ENCODE measurements around the gene PEAR1. TPM values are rescaled to one million over a fixed set of nuclear protein-coding genes. Genes with fewer than 3 reads are reported as not detected.

PEAR1 gene
- total RNA-seq, 3 donors from 2014 or later (not counting 1 experiment from before 2014, with no cell fraction given) = 0.52 to 1.4 (median 0.80) TPM

DNA sequence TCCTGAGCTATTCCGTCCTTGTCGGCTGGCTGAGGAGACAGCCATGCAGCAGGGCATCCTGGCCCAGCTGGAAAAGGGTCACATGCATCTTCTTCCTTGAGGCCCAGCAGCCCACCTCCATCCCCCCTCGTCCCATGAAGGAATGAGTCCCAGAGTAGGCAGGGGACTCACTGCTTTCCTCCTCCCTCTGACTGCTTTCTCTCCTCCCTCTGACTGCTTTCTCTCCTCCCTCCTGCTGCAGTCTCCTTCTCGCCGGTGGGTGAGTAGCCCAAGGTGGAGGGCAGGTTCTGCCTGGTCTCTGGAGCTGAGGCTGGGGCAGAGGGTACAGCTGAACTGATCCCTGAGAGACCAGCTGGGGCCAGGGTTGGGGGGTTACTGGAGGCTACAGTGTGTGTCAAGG, 19.4 kb upstream of the PEAR1 start:
- no peak overlapping the region for H3K4me3 ChIP-seq (ENCODE audit: low read length)
- H3K36me3 Mint-ChIP-seq = no peaks in the 10 kb centered on the region

GRCh38 chr1:156874572-156875340, 18.8 kb upstream of the PEAR1 start:
- no peak overlapping the region for H3K27ac ChIP-seq (ENCODE audit: low read length)
- Mint-ChIP-seq H3K27ac (no peak overlapping the region), H3K4me3 (no peak overlapping the region), H3K27me3 (ENCODE audit: low read depth in 2 of 2) (peaks cover 19 to 21% of the 10 kb centered on the region in 2 donors), H3K36me3 (no peaks in the 10 kb centered on the region), H3K4me1 (no peaks in the 10 kb centered on the region), H3K9me3 (no peaks in the 10 kb centered on the region)
- TF ChIP-seq, protein P1, sequence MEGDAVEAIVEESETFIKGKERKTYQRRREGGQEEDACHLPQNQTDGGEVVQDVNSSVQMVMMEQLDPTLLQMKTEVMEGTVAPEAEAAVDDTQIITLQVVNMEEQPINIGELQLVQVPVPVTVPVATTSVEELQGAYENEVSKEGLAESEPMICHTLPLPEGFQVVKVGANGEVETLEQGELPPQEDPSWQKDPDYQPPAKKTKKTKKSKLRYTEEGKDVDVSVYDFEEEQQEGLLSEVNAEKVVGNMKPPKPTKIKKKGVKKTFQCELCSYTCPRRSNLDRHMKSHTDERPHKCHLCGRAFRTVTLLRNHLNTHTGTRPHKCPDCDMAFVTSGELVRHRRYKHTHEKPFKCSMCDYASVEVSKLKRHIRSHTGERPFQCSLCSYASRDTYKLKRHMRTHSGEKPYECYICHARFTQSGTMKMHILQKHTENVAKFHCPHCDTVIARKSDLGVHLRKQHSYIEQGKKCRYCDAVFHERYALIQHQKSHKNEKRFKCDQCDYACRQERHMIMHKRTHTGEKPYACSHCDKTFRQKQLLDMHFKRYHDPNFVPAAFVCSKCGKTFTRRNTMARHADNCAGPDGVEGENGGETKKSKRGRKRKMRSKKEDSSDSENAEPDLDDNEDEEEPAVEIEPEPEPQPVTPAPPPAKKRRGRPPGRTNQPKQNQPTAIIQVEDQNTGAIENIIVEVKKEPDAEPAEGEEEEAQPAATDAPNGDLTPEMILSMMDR (IDR thresholded peaks at IDR 0.05) = no peak
- DNase-seq (no peak), ATAC-seq (no peak)
- H3K4me3 ChIP-seq (ENCODE audit: low read length) = no peak overlapping the region
- intact Hi-C loops (cut with micrococcal nuclease) = loop anchor here (5.0 kb wide), 1 partner anchor 37 kb away; no protein-coding TSS in a partner anchor
- no peaks in the 10 kb centered on the region for H3K36me3 ChIP-seq (ENCODE audit: control insufficient read depth, insufficient read depth, low read length)
- 90% methylated on average over 15 of the region's 16 CpGs for WGBS (ENCODE audit: insufficient coverage)
- no peaks in the 10 kb centered on the region for H3K27me3 ChIP-seq (ENCODE audit: control insufficient read depth, insufficient read depth, low read length)
- no peaks in the 10 kb centered on the region for H3K9me3 ChIP-seq (ENCODE audit: control insufficient read depth, insufficient read depth, low read length)
- H3K4me1 ChIP-seq (ENCODE audit: control insufficient read depth, insufficient read depth, low read length) = no peaks in the 10 kb centered on the region

More for the DNA sequence above, 19.4 kb upstream of the PEAR1 start:
- Mint-ChIP-seq H3K4me1 (no peaks in the 10 kb centered on the region), H3K27me3 (ENCODE audit: low read depth in 2 of 2) (peaks cover 21 to 22% of the 10 kb centered on the region in 2 donors), H3K4me3 (no peak overlapping the region), H3K27ac (no peak overlapping the region), H3K9me3 (no peaks in the 10 kb centered on the region)
- no peak for DNase-seq
- no peaks in the 10 kb centered on the region for H3K4me1 ChIP-seq (ENCODE audit: control insufficient read depth, insufficient read depth, low read length)
- no peaks in the 10 kb centered on the region for H3K27me3 ChIP-seq (ENCODE audit: control insufficient read depth, insufficient read depth, low read length)
- intact Hi-C loops (cut with micrococcal nuclease) = loop anchor here (5.0 kb wide), 1 partner anchor 37 kb away; no protein-coding TSS in a partner anchor
- H3K9me3 ChIP-seq (ENCODE audit: control insufficient read depth, insufficient read depth, low read length) = no peaks in the 10 kb centered on the region
- no peak for ATAC-seq
- 89% methylated on average over 5 of the region's 5 CpGs for WGBS (ENCODE audit: insufficient coverage)
- TF ChIP-seq, protein P1 (IDR thresholded peaks at IDR 0.05) = no peak
- H3K27ac ChIP-seq (ENCODE audit: low read length) = no peak overlapping the region
- no peaks in the 10 kb centered on the region for H3K36me3 ChIP-seq (ENCODE audit: control insufficient read depth, insufficient read depth, low read length)

DNA sequence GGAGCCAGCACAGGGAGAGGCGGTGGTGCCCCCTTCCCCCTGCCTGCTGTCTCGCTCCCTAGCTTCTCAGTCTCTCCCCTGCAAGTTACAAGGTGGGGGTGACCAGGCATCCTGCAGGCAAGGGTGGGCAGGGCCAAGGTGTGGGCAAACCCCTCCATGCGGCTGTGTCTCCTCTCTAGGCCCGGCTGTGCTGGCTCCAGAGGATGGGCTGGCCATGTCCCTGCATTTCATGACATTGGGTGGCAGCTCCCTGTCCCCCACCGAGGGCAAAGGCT, 18.2 kb upstream of the PEAR1 start:
- no peaks in the 10 kb centered on the region for H3K4me1 ChIP-seq (ENCODE audit: control insufficient read depth, insufficient read depth, low read length)
- Mint-ChIP-seq H3K36me3 (no peaks in the 10 kb centered on the region), H3K4me3 (no peak overlapping the region), H3K4me1 (no peaks in the 10 kb centered on the region), H3K9me3 (no peaks in the 10 kb centered on the region), H3K27me3 (ENCODE audit: low read depth in 2 of 2) (peaks cover 21 to 22% of the 10 kb centered on the region in 2 donors), H3K27ac (no peak overlapping the region)
- intact Hi-C loops (cut with micrococcal nuclease) = no loop called here
- H3K27me3 ChIP-seq (ENCODE audit: control insufficient read depth, insufficient read depth, low read length) = no peaks in the 10 kb centered on the region
- DNase-seq (no peak), ATAC-seq (no peak)
- no peak overlapping the region for H3K27ac ChIP-seq (ENCODE audit: low read length)
- H3K9me3 ChIP-seq (ENCODE audit: control insufficient read depth, insufficient read depth, low read length) = no peaks in the 10 kb centered on the region
- H3K36me3 ChIP-seq (ENCODE audit: control insufficient read depth, insufficient read depth, low read length) = no peaks in the 10 kb centered on the region
- WGBS (ENCODE audit: insufficient coverage) = 83% methylated on average over 5 of the region's 5 CpGs
- TF ChIP-seq, protein P1 (IDR thresholded peaks at IDR 0.05) = no peak
- H3K4me3 ChIP-seq (ENCODE audit: low read length) = no peak overlapping the region

- H3K9me3 Mint-ChIP-seq = no peaks in the 10 kb centered on the region
- H3K36me3 Mint-ChIP-seq = no peaks in the 10 kb centered on the region
These were observed 17.2 kb upstream of the PEAR1 start for GRCh38 chr1:156876281-156876680.

More at GRCh38 chr1:156876281-156876680, 17.2 kb upstream of the PEAR1 start:
- H3K9me3 ChIP-seq (ENCODE audit: control insufficient read depth, insufficient read depth, low read length) = no peaks in the 10 kb centered on the region
- no peak for DNase-seq
- TF ChIP-seq, protein P1 (IDR thresholded peaks at IDR 0.05) = no peak
- intact Hi-C loops (cut with micrococcal nuclease) = no loop called here
- H3K36me3 ChIP-seq (ENCODE audit: control insufficient read depth, insufficient read depth, low read length) = no peaks in the 10 kb centered on the region
- no peaks in the 10 kb centered on the region for H3K4me1 Mint-ChIP-seq
- H3K27me3 Mint-ChIP-seq (ENCODE audit: low read depth in 2 of 2) = peaks cover 21 to 22% of the 10 kb centered on the region in 2 donors
- WGBS (ENCODE audit: insufficient coverage) = 50% methylated on average over 21 of the region's 21 CpGs
- H3K27me3 ChIP-seq (ENCODE audit: control insufficient read depth, insufficient read depth, low read length) = no peaks in the 10 kb centered on the region
- H3K27ac Mint-ChIP-seq = no peak overlapping the region
- H3K4me3 Mint-ChIP-seq = no peak overlapping the region
- no peak for ATAC-seq
- no peak overlapping the region for H3K4me3 ChIP-seq (ENCODE audit: low read length)
- no peak overlapping the region for H3K27ac ChIP-seq (ENCODE audit: low read length)
- no peaks in the 10 kb centered on the region for H3K4me1 ChIP-seq (ENCODE audit: control insufficient read depth, insufficient read depth, low read length)
